Kidney (tissue), 14 donors: Measurements from ENCODE around the gene LRP6. TPM values are rescaled to one million over a fixed set of nuclear protein-coding genes. Genes with fewer than 3 reads are reported as not detected.

ENCODE experiments used
- DNase-seq, 5 donors: peaks; one replicate each; pipeline ENCODE4 v3.0.0-alpha.2; 2013 to 2020
- FAIRE-seq: peaks from 2 replicates; lab custom pipeline; 2012; peaks lifted over from hg19 to GRCh38; lab: Jason Lieb, UNC
- H3K27ac ChIP-seq, 2 donors: one replicate each; pipeline ENCODE4 v1.7.0; 2013; ENCODE audit warnings: low read depth in 2 of 2, low read length in 2 of 2, inconsistent platforms in 1 of 2
- H3K27me3 ChIP-seq: one replicate; pipeline ENCODE4 v1.7.1; 2013; ENCODE audit warnings: low read length, inconsistent platforms; ENCODE audit not compliant: control insufficient read depth, insufficient read depth
- H3K36me3 ChIP-seq, 3 donors: one replicate each; pipeline versions ENCODE4 v1.7.0 to v1.7.1; 2013; ENCODE audit warnings: low read length in 3 of 3, control low read depth in 1 of 3, inconsistent platforms in 1 of 3; ENCODE audit not compliant: insufficient read depth in 3 of 3, control insufficient read depth in 2 of 3
- H3K4me1 ChIP-seq, 3 donors: one replicate each; pipeline versions ENCODE4 v1.7.0 to v1.7.1; 2013; ENCODE audit warnings: low read length in 3 of 3, inconsistent platforms in 1 of 3, low read depth in 1 of 3; ENCODE audit not compliant: control insufficient read depth in 2 of 3, insufficient read depth in 2 of 3
- H3K4me3 ChIP-seq, 3 donors: one replicate each; pipeline versions ENCODE4 v1.7.0 to v1.8.1; 2013; ENCODE audit warnings: low read length in 3 of 3, control low read depth in 1 of 3, inconsistent platforms in 1 of 3
- H3K9ac ChIP-seq, 3 donors: one replicate each; pipeline versions ENCODE4 v1.7.0 to v1.7.1; 2013; ENCODE audit warnings: low read length in 3 of 3, control low read depth in 1 of 3, inconsistent platforms in 1 of 3
- H3K9me3 ChIP-seq, 3 donors: one replicate each; pipeline versions ENCODE4 v1.7.0 to v1.7.1; 2013; ENCODE audit warnings: low read length in 3 of 3, control low read depth in 1 of 3, inconsistent platforms in 1 of 3; ENCODE audit not compliant: control insufficient read depth in 2 of 3, insufficient read depth in 1 of 3
- CTCF ChIP-seq: IDR thresholded peaks from 3 replicates; pipeline ENCODE4 v1.5.1; 2012; ENCODE audit warnings: mild to moderate bottlenecking, moderate library complexity, borderline replicate concordance; ENCODE audit not compliant: insufficient read depth; ENCODE audit errors: extremely low read depth
- intact Hi-C: fragments of 100-400 bp; cut with DNase I; formaldehyde crosslinking; loops from one replicate; pipeline ENCODE4 v1.11.1; 2022
- polyA plus RNA-seq: library from polyadenylated mRNA; stranded (reverse); fragments of 350-450 nt; fragmentation: Illumina TruSeq; extraction: RNeasy Lipid Tissue Mini Kit (QIAGEN cat#74804); gene quantifications from one replicate; pipeline ENCODE4 v1.2.3, GENCODE V29; 2014; ENCODE audit warnings: low read depth, low replicate concordance; ENCODE audit not compliant: insufficient read depth
- total RNA-seq: library from RNA; stranded (reverse); fragmentation: NEBNext Ultra II Directional; extraction: Animal tissue kit (Norgen Biotek cat#: 25700); gene quantifications from one replicate; pipeline ENCODE4 v1.2.1, GENCODE V29; 2021
- donor health status: control.
- donor health status: control.
- donor health status: control.
- donor health status: control.
- donor health status: control.
- donor health status: DM: yes; HTN: yes; CAD: no.
- donor health status: Normal renal cell carcinoma (clear cell type).

Gene LRP6
- total and polyA plus RNA-seq, 2 donors from 2014 or later: 7.5 to 44.1 TPM

GRCh38 chr12:12108441-12109058 lies 158.3 kb downstream of the LRP6 start:
- Histone ChIP-seq H3K4me1 (no peaks in the 10 kb centered on the region), H3K9me3 (peaks cover 0 to 21% (median 3%) of the 10 kb centered on the region in 3 donors), H3K36me3 (no peaks in the 10 kb centered on the region), H3K27me3 (no peaks in the 10 kb centered on the region), H3K27ac (no peak overlapping the region), H3K9ac (no peak overlapping the region), H3K4me3 (no peak overlapping the region)
- intact Hi-C loops: no loop called here
- TF ChIP-seq CTCF: no peak
- FAIRE-seq (no peak), DNase-seq (no peak)

DNA sequence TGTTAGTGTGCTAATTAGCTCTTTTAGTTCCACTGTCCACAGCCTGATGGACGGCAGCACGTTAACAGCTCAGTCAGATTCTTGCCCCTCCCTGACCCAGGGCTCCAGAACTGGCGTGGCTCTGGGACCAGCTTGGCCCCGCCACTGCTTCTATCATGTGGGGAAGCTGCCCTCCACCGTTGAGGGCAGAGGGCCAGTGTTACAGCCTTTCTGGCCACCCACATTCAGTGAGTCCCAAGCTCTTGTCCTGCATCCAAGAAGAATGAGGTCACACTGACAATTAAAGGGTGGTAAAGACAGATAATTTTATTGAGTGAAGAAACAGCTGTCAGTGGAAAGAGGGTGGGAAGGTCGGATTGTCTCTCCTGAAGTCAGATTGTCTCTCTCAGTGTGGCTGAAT lies 159.2 kb downstream of the LRP6 start:
- no peak overlapping the region for H3K9ac ChIP-seq
- H3K27me3 ChIP-seq: no peaks in the 10 kb centered on the region
- H3K27ac ChIP-seq: no peak overlapping the region
- TF ChIP-seq CTCF: no peak
- H3K4me1 ChIP-seq: no peaks in the 10 kb centered on the region
- FAIRE-seq: no peak
- intact Hi-C loops: no loop called here
- peaks cover 0 to 21% (median 3%) of the 10 kb centered on the region in 3 donors for H3K9me3 ChIP-seq
- H3K36me3 ChIP-seq: no peaks in the 10 kb centered on the region
- no peak for DNase-seq
- no peak overlapping the region for H3K4me3 ChIP-seq

- no peak for TF ChIP-seq CTCF
- no peak overlapping the region for H3K9ac ChIP-seq
- H3K9me3 ChIP-seq: no peaks in the 10 kb centered on the region
- intact Hi-C loops: no loop called here
- H3K27me3 ChIP-seq: no peaks in the 10 kb centered on the region
- H3K4me1 ChIP-seq: no peaks in the 10 kb centered on the region
- FAIRE-seq (no peak), DNase-seq (peak in 1 of 5 donors; percentile 31)
- no peak overlapping the region for H3K27ac ChIP-seq
- H3K4me3 ChIP-seq: no peak overlapping the region
- peaks cover 0 to 7% (median 4%) of the 10 kb centered on the region in 3 donors for H3K36me3 ChIP-seq
These were observed 167.7 kb downstream of the LRP6 start for GRCh38 chr12:12099102-12099501.

GRCh38 chr12:12098691-12099015 lies 168.2 kb downstream of the LRP6 start:
- FAIRE-seq (no peak), DNase-seq (peak in 2 of 5 donors; percentile 36 to 52)
- Histone ChIP-seq H3K9ac (no peak overlapping the region), H3K36me3 (peaks cover 0 to 7% (median 4%) of the 10 kb centered on the region in 3 donors), H3K27ac (no peak overlapping the region), H3K4me1 (no peaks in the 10 kb centered on the region), H3K9me3 (no peaks in the 10 kb centered on the region), H3K4me3 (no peak overlapping the region), H3K27me3 (no peaks in the 10 kb centered on the region)
- TF ChIP-seq CTCF: no peak
- intact Hi-C loops: no loop called here
